Activated naive CD8-positive, alpha-beta T cell treated with anti-CD3 and anti-CD28 coated beads, Interleukin-2, amount 10 ng/mL, durations not matched to agents 7 days and 5 days (primary cell): Measurements from ENCODE around the gene NUDT6. TPM values are rescaled to one million over a fixed set of nuclear protein-coding genes. Genes with fewer than 3 reads are reported as not detected.

ENCODE experiments used
- ATAC-seq: fragments of 150-1000 bp; cut with Tn5 transposase; one replicate; pipeline ENCODE4 v1.10.0; 2021; ENCODE audit warnings: low read depth, moderate library complexity
- POLR2A ChIA-PET: fragments of 350-600 bp; sonication (Branson Sonifier 250); formaldehyde crosslinking; loops from one replicate; lab custom pipeline; 2021; ENCODE audit warnings: antibody characterized with exemption; lab: Charles Lee
- DNase-seq: peaks from one replicate; pipeline ENCODE4 v3.0.0; 2021
- H3K27ac Mint-ChIP-seq: one replicate; pipeline ENCODE4 v1.8.0; 2022; ENCODE audit warnings: mild to moderate bottlenecking, mixed read lengths
- H3K27me3 Mint-ChIP-seq: one replicate; pipeline ENCODE4 v1.8.0; 2022; ENCODE audit warnings: mild to moderate bottlenecking, moderate library complexity, mixed read lengths
- H3K36me3 Mint-ChIP-seq: one replicate; pipeline ENCODE4 v1.8.0; 2021; ENCODE audit warnings: mild to moderate bottlenecking, mixed read lengths
- H3K4me1 Mint-ChIP-seq: one replicate; pipeline ENCODE4 v1.8.0; 2021; ENCODE audit warnings: mixed read lengths
- H3K4me3 Mint-ChIP-seq: one replicate; pipeline ENCODE4 v1.8.0; 2022; ENCODE audit warnings: mild to moderate bottlenecking, moderate library complexity, mixed read lengths
- H3K9me3 Mint-ChIP-seq: one replicate; pipeline ENCODE4 v1.8.0; 2021; ENCODE audit warnings: mixed read lengths
- total RNA-seq, 2 experiments: library from RNA; stranded (reverse); gene quantifications; one replicate each; pipeline ENCODE4 v1.2.3, GENCODE V29; 2021

The NUDT6 gene
- 10 to 100 TPM in 1 of 2 experiments, 1 to 10 TPM in 1; 9.6 to 13.3 TPM for total RNA-seq

- ATAC-seq (peak; percentile 43), DNase-seq (peak; percentile 70)
- Mint-ChIP-seq H3K36me3 (no peaks in the 10 kb centered on the region), H3K27ac (peak within 1 kb of the TSS; percentile 98), H3K27me3 (no peaks in the 10 kb centered on the region), H3K9me3 (no peaks in the 10 kb centered on the region), H3K4me1 (peaks cover 18% of the 10 kb centered on the region), H3K4me3 (no peak within 1 kb of the TSS)
- POLR2A ChIA-PET, result interaction anchor here (0.5 to 2.2 kb wide), 2 partner anchors 190 to 430 kb away, joined by 4 to 15 read pairs; partner anchors contain the start of gene BBS12
These were observed at the start of gene NUDT6 for GRCh38 chr4:122921971-122922876. Gene NUDT6, minus strand, starts transcription at chr4:122922597. Its CDS starts 25 bp downstream, at chr4:122922572.

- ATAC-seq (no peak), DNase-seq (no peak)
- Mint-ChIP-seq H3K27me3 (no peaks in the 10 kb centered on the region), H3K9me3 (no peaks in the 10 kb centered on the region), H3K4me3 (no peak overlapping the region), H3K27ac (no peak overlapping the region), H3K36me3 (peaks cover 17% of the 10 kb centered on the region), H3K4me1 (peaks cover 4% of the 10 kb centered on the region)
- POLR2A ChIA-PET, result no interaction called here
These were observed 45.9 kb upstream of the NUDT6 start for GRCh38 chr4:122968227-122968812.

- H3K27me3 Mint-ChIP-seq, result no peaks in the 10 kb centered on the region
- H3K4me3 Mint-ChIP-seq, result no peak overlapping the region
- H3K4me1 Mint-ChIP-seq, result peaks cover 11% of the 10 kb centered on the region
- peaks cover 17% of the 10 kb centered on the region for H3K36me3 Mint-ChIP-seq
- POLR2A ChIA-PET, result no interaction called here
- ATAC-seq (no peak), DNase-seq (no peak)
- no peaks in the 10 kb centered on the region for H3K9me3 Mint-ChIP-seq
- H3K27ac Mint-ChIP-seq, result no peak overlapping the region
These were observed 44.8 kb upstream of the NUDT6 start for GRCh38 chr4:122967231-122967630.

- POLR2A ChIA-PET, result no interaction called here
- Mint-ChIP-seq H3K36me3 (peaks cover 21% of the 10 kb centered on the region), H3K4me1 (peaks cover 11% of the 10 kb centered on the region), H3K27me3 (no peaks in the 10 kb centered on the region), H3K9me3 (no peaks in the 10 kb centered on the region), H3K27ac (no peak overlapping the region), H3K4me3 (no peak overlapping the region)
- DNase-seq (no peak), ATAC-seq (no peak)
These were observed 43.8 kb upstream of the NUDT6 start for GRCh38 chr4:122966201-122966600.

- Mint-ChIP-seq H3K27me3 (no peaks in the 10 kb centered on the region), H3K9me3 (no peaks in the 10 kb centered on the region), H3K4me3 (no peak overlapping the region), H3K27ac (no peak overlapping the region), H3K36me3 (peaks cover 25% of the 10 kb centered on the region), H3K4me1 (peaks cover 8% of the 10 kb centered on the region)
- POLR2A ChIA-PET, result no interaction called here
- ATAC-seq (no peak), DNase-seq (no peak)
These were observed 40.8 kb upstream of the NUDT6 start for GRCh38 chr4:122963216-122963615.

GRCh38 chr4:122960611-122961000 is 38.2 kb upstream of the NUDT6 start:
- POLR2A ChIA-PET, result no interaction called here
- Mint-ChIP-seq H3K27ac (no peak overlapping the region), H3K27me3 (no peaks in the 10 kb centered on the region), H3K36me3 (peaks cover 21% of the 10 kb centered on the region), H3K9me3 (no peaks in the 10 kb centered on the region), H3K4me3 (no peak overlapping the region), H3K4me1 (peaks cover 8% of the 10 kb centered on the region)
- no peak for DNase-seq
- no peak for ATAC-seq

GRCh38 chr4:122959981-122960610 is 37.7 kb upstream of the NUDT6 start:
- POLR2A ChIA-PET, result interaction anchor here (0.6 kb wide), 1 partner anchor 114 kb away, joined by 4 read pairs; no protein-coding TSS in a partner anchor
- H3K27ac Mint-ChIP-seq, result no peak overlapping the region
- no peaks in the 10 kb centered on the region for H3K9me3 Mint-ChIP-seq
- DNase-seq (no peak), ATAC-seq (no peak)
- no peak overlapping the region for H3K4me3 Mint-ChIP-seq
- H3K36me3 Mint-ChIP-seq, result peaks cover 24% of the 10 kb centered on the region
- H3K27me3 Mint-ChIP-seq, result no peaks in the 10 kb centered on the region
- H3K4me1 Mint-ChIP-seq, result peaks cover 8% of the 10 kb centered on the region

GRCh38 chr4:122959441-122959840 is 37.0 kb upstream of the NUDT6 start:
- peaks cover 8% of the 10 kb centered on the region for H3K4me1 Mint-ChIP-seq
- H3K27me3 Mint-ChIP-seq, result no peaks in the 10 kb centered on the region
- no peak overlapping the region for H3K4me3 Mint-ChIP-seq
- peaks cover 29% of the 10 kb centered on the region for H3K36me3 Mint-ChIP-seq
- DNase-seq (no peak), ATAC-seq (no peak)
- H3K27ac Mint-ChIP-seq, result no peak overlapping the region
- POLR2A ChIA-PET, result interaction anchor here (0.6 kb wide), 1 partner anchor 115 kb away, joined by 4 read pairs; no protein-coding TSS in a partner anchor
- no peaks in the 10 kb centered on the region for H3K9me3 Mint-ChIP-seq

GRCh38 chr4:122958505-122958904 is 36.1 kb upstream of the NUDT6 start:
- H3K27ac Mint-ChIP-seq, result no peak overlapping the region
- no peak for DNase-seq
- H3K36me3 Mint-ChIP-seq, result peaks cover 36% of the 10 kb centered on the region
- ATAC-seq, result no peak
- H3K4me3 Mint-ChIP-seq, result no peak overlapping the region
- POLR2A ChIA-PET, result no interaction called here
- H3K27me3 Mint-ChIP-seq, result no peaks in the 10 kb centered on the region
- no peaks in the 10 kb centered on the region for H3K9me3 Mint-ChIP-seq
- H3K4me1 Mint-ChIP-seq, result peaks cover 8% of the 10 kb centered on the region

GRCh38 chr4:122953924-122954323 is 31.5 kb upstream of the NUDT6 start:
- no peak overlapping the region for H3K27ac Mint-ChIP-seq
- DNase-seq (no peak), ATAC-seq (no peak)
- H3K4me3 Mint-ChIP-seq, result no peak overlapping the region
- H3K9me3 Mint-ChIP-seq, result no peaks in the 10 kb centered on the region
- no peaks in the 10 kb centered on the region for H3K4me1 Mint-ChIP-seq
- no peaks in the 10 kb centered on the region for H3K27me3 Mint-ChIP-seq
- peaks cover 40% of the 10 kb centered on the region for H3K36me3 Mint-ChIP-seq
- POLR2A ChIA-PET, result no interaction called here

- ATAC-seq (no peak), DNase-seq (no peak)
- Mint-ChIP-seq H3K4me3 (no peak overlapping the region), H3K27me3 (no peaks in the 10 kb centered on the region), H3K9me3 (no peaks in the 10 kb centered on the region), H3K4me1 (no peaks in the 10 kb centered on the region), H3K27ac (no peak overlapping the region), H3K36me3 (peaks cover 40% of the 10 kb centered on the region)
- POLR2A ChIA-PET, result no interaction called here
These were observed 29.6 kb upstream of the NUDT6 start for GRCh38 chr4:122952028-122952427.

GRCh38 chr4:122948671-122949070 is 26.3 kb upstream of the NUDT6 start:
- Mint-ChIP-seq H3K4me1 (no peaks in the 10 kb centered on the region), H3K27me3 (no peaks in the 10 kb centered on the region), H3K36me3 (peaks cover 43% of the 10 kb centered on the region), H3K9me3 (no peaks in the 10 kb centered on the region), H3K27ac (no peak overlapping the region), H3K4me3 (no peak overlapping the region)
- POLR2A ChIA-PET, result no interaction called here
- DNase-seq, result no peak
- no peak for ATAC-seq

GRCh38 chr4:122946142-122946541 is 23.7 kb upstream of the NUDT6 start:
- no peak overlapping the region for H3K27ac Mint-ChIP-seq
- peaks cover 41% of the 10 kb centered on the region for H3K36me3 Mint-ChIP-seq

More at GRCh38 chr4:122946142-122946541, 23.7 kb upstream of the NUDT6 start:
- Mint-ChIP-seq H3K27me3 (no peaks in the 10 kb centered on the region), H3K4me3 (no peak overlapping the region), H3K9me3 (peaks cover 1% of the 10 kb centered on the region), H3K4me1 (no peaks in the 10 kb centered on the region)
- ATAC-seq (no peak), DNase-seq (no peak)
- POLR2A ChIA-PET, result no interaction called here
